ENCODE measurements around the gene CETP. TPM values are rescaled to one million over a fixed set of nuclear protein-coding genes. Genes with fewer than 3 reads are reported as not detected.

CETP gene
- total and polyA plus RNA-seq, 2 of the 8 experiments (the other 6 are each of a cell fraction or from before 2014, with no cell fraction given) = not detected

DNA sequence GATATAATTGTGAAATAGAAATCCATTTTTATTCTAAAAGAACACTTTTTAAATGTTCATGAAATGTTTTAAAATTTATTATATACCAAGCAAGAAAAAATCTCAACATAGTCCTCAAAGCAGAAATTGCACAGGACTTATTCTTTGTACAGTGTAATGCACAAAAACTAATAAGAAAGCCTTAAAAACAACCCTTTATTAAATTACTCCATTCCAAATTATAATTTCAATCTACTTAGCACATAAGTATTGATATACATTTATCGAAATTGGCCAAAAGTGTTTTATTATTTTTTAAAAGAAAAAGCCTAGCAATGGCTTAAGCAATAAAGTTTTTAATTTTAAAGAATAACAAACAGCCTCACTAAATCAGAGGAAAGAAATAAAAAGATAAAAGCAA is 46.7 kb downstream of the CETP start:
- Histone ChIP-seq H2BK5ac (ENCODE audit: low read depth, low read length) (no peak overlapping the region), H3K18ac (ENCODE audit: extremely low read depth, low read length) (no peak overlapping the region), H3K79me1 (ENCODE audit: low read depth, low read length) (no peaks in the 10 kb centered on the region), H4K91ac (replicated peaks; ENCODE audit: insufficient read length, low read length) (no peak overlapping the region), H4K8ac (ENCODE audit: extremely low read depth, insufficient read depth, low read length) (no peak overlapping the region), H2BK15ac (ENCODE audit: low read length) (no peak overlapping the region), H4K5ac (ENCODE audit: insufficient read length, low read depth, low read length) (no peak overlapping the region), H3K27me3 (replicated peaks in 1 of 4; ENCODE audit: control insufficient read depth in 3 of 4, extremely low read depth in 1 of 4, insufficient read depth in 3 of 4, low read length in 3 of 4) (no peaks in the 10 kb centered on the region), H2AK5ac (ENCODE audit: low read depth, low read length) (no peak overlapping the region), H2AFZ (ENCODE audit: low read length) (no peak overlapping the region), H3K36me3 (ENCODE audit: control insufficient read depth in 2 of 4, insufficient read depth in 4 of 4, low read length in 3 of 4) (no peaks in the 10 kb centered on the region), H2BK120ac (replicated peaks; ENCODE audit: low read depth, low read length) (no peak overlapping the region), H3K4me2 (ENCODE audit: insufficient read depth in 1 of 2, low read depth in 2 of 2, low read length in 2 of 2) (no peak overlapping the region), H2BK12ac (ENCODE audit: low read depth, low read length) (no peak overlapping the region), H3K27ac (ENCODE audit: low read depth, low read length) (no peak overlapping the region), H3K9me3 (ENCODE audit: insufficient read depth in 2 of 2, low read depth in 1 of 2, low read length in 1 of 2) (no peaks in the 10 kb centered on the region), H3K4me1 (replicated peaks in 1 of 4; ENCODE audit: control insufficient read depth in 3 of 4, insufficient read depth in 4 of 4, low read length in 3 of 4) (peaks cover 0 to 11% (median 6%) of the 10 kb centered on the region in 4 experiments; a peak in 4 of 7 replicates), H3K4me3 (ENCODE audit: extremely low read depth in 1 of 4, insufficient read depth in 2 of 4, low read depth in 3 of 4, low read length in 4 of 4) (no peak overlapping the region), H4K20me1 (replicated peaks in 1 of 2; ENCODE audit: control insufficient read depth in 1 of 2, insufficient read depth in 2 of 2, low read length in 2 of 2) (no peaks in the 10 kb centered on the region), H2BK20ac (ENCODE audit: low read length) (no peak overlapping the region), H3K4ac (replicated peaks; ENCODE audit: insufficient read length, low read depth, low read length) (no peak overlapping the region), H3K56ac (replicated peaks; ENCODE audit: insufficient read length, low read depth, low read length) (no peak overlapping the region), H3K9ac (replicated peaks in 1 of 4; ENCODE audit: extremely low read depth in 1 of 4, low read depth in 3 of 4, low read length in 3 of 4) (no peak overlapping the region), H3K14ac (ENCODE audit: insufficient read length) (no peak overlapping the region), H3K23ac (ENCODE audit: insufficient read length) (no peak overlapping the region), H3K79me2 (ENCODE audit: control insufficient read depth in 1 of 2, insufficient read depth in 2 of 2, low read length in 2 of 2) (no peaks in the 10 kb centered on the region), H3K23me2 (ENCODE audit: low read depth, low read length) (no peaks in the 10 kb centered on the region)
- 86% methylated on average over 1 of the region's 1 CpG; no CpG with 5 or more reads in 1 of the 2 experiments for WGBS, 2 experiments (ENCODE audit: extremely low coverage in 1 of 2, insufficient coverage in 1 of 2, insufficient read length in 1 of 2, insufficient replicate concordance in 2 of 2, low coverage in 1 of 2, low lambda C conversion rate in 2 of 2, missing lambda C conversion rate in 1 of 2)
- DNase-seq (ENCODE audit: low read depth in 1 of 2, low spot score in 2 of 2) (no peak), FAIRE-seq (no peak)
- CTCF ChIA-PET (ENCODE audit: partially characterized antibody) = interaction anchor here (1.3 to 5.3 kb wide), 3 partner anchors 37 to 44 kb away, joined by 5 to 38 read pairs (median 14); partner anchors contain the start of gene CETP
- POLR2A ChIA-PET (ENCODE audit: partially characterized antibody) = no interaction called here
- TF ChIP-seq BACH1 (IDR thresholded peaks at IDR 0.05; ENCODE audit: low read length) = no peak
- no peak for TF ChIP-seq SP1 (IDR thresholded peaks at IDR 0.05; ENCODE audit: low read depth, low read length)
- TF ChIP-seq, protein P1, sequence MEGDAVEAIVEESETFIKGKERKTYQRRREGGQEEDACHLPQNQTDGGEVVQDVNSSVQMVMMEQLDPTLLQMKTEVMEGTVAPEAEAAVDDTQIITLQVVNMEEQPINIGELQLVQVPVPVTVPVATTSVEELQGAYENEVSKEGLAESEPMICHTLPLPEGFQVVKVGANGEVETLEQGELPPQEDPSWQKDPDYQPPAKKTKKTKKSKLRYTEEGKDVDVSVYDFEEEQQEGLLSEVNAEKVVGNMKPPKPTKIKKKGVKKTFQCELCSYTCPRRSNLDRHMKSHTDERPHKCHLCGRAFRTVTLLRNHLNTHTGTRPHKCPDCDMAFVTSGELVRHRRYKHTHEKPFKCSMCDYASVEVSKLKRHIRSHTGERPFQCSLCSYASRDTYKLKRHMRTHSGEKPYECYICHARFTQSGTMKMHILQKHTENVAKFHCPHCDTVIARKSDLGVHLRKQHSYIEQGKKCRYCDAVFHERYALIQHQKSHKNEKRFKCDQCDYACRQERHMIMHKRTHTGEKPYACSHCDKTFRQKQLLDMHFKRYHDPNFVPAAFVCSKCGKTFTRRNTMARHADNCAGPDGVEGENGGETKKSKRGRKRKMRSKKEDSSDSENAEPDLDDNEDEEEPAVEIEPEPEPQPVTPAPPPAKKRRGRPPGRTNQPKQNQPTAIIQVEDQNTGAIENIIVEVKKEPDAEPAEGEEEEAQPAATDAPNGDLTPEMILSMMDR (IDR thresholded peaks at IDR 0.05; ENCODE audit: control extremely low read depth in 1 of 3, insufficient read depth in 1 of 3, low read depth in 1 of 3, low read length in 3 of 3) = no peak
- no peak for TF ChIP-seq NANOG (IDR thresholded peaks at IDR 0.05; ENCODE audit: insufficient read depth, low read depth, low read length, poor library complexity, severe bottlenecking)
- no peak for TF ChIP-seq KDM1A (IDR thresholded peaks at IDR 0.05; ENCODE audit: borderline replicate concordance, low read length)
- no peak for TF ChIP-seq MAFK (IDR thresholded peaks at IDR 0.05; ENCODE audit: low read depth, low read length)
- TF ChIP-seq, protein P2, sequence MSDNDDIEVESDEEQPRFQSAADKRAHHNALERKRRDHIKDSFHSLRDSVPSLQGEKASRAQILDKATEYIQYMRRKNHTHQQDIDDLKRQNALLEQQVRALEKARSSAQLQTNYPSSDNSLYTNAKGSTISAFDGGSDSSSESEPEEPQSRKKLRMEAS (IDR thresholded peaks at IDR 0.05) = no peak
- TF ChIP-seq, protein P3, sequence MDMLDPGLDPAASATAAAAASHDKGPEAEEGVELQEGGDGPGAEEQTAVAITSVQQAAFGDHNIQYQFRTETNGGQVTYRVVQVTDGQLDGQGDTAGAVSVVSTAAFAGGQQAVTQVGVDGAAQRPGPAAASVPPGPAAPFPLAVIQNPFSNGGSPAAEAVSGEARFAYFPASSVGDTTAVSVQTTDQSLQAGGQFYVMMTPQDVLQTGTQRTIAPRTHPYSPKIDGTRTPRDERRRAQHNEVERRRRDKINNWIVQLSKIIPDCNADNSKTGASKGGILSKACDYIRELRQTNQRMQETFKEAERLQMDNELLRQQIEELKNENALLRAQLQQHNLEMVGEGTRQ (IDR thresholded peaks at IDR 0.05; ENCODE audit: low read length) = no peak
- TF ChIP-seq JUND (IDR thresholded peaks at IDR 0.05; ENCODE audit: low read length) = no peak
- TF ChIP-seq JUN (IDR thresholded peaks at IDR 0.05; ENCODE audit: low read depth, low read length) = no peak
- no peak for TF ChIP-seq CEBPB (IDR thresholded peaks at IDR 0.05; ENCODE audit: low read depth, low read length)
